ENCODE data around the gene DGKQ.

DGKQ gene

DNA sequence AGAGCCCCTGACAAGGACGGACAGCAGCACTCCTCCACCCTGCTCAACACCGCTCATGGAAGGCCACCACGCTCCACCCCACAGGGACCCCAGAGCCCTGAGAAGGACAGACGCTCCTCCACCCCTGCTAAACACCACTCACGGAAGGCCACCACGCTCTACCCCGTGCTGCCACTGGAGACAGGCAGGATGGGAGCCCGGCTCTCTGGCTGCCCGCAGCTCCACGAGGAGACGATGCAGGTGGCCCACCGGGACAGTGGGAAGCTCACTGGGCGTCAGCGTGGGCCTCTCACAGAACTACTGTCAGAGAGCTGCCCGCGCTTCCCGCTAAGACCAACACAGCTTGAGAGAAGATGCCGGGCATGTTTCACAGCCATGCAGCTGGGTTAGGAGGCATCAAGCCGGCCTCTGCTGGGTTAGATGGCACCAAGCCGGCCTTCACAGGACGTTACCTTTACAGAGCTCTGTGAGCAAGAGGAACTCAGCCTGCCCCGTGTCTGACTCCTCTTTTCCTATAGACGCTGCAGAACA lies 62.1 kb downstream of the DGKQ start:
- Histone ChIP-seq H3K9ac (ENCODE audit: low read length) (no peak overlapping the region), H3K27ac (ENCODE audit: low read length) (no peak overlapping the region), H3K79me2 (ENCODE audit: low read length) (peaks cover 33% of the 10 kb centered on the region), H3K9me3 (ENCODE audit: insufficient read depth, low read length) (no peaks in the 10 kb centered on the region), H3K4me1 (ENCODE audit: low read length) (peaks cover 15% of the 10 kb centered on the region), H2AFZ (ENCODE audit: low read depth, low read length) (no peak overlapping the region), H4K20me1 (ENCODE audit: insufficient read depth, low read length) (peaks cover 36% of the 10 kb centered on the region), H3K4me2 (ENCODE audit: low read length) (no peak overlapping the region), H3K36me3 (replicated peaks; ENCODE audit: low read depth, low read length) (peaks cover 5% of the 10 kb centered on the region), H3K27me3 (ENCODE audit: low read depth, low read length) (no peaks in the 10 kb centered on the region), H3K4me3 (ENCODE audit: low read length) (no peak overlapping the region)
- TF ChIP-seq EZH2phosphoT487 (IDR thresholded peaks at IDR 0.05; ENCODE audit: low read depth): no peak
- TF ChIP-seq, protein P1, sequence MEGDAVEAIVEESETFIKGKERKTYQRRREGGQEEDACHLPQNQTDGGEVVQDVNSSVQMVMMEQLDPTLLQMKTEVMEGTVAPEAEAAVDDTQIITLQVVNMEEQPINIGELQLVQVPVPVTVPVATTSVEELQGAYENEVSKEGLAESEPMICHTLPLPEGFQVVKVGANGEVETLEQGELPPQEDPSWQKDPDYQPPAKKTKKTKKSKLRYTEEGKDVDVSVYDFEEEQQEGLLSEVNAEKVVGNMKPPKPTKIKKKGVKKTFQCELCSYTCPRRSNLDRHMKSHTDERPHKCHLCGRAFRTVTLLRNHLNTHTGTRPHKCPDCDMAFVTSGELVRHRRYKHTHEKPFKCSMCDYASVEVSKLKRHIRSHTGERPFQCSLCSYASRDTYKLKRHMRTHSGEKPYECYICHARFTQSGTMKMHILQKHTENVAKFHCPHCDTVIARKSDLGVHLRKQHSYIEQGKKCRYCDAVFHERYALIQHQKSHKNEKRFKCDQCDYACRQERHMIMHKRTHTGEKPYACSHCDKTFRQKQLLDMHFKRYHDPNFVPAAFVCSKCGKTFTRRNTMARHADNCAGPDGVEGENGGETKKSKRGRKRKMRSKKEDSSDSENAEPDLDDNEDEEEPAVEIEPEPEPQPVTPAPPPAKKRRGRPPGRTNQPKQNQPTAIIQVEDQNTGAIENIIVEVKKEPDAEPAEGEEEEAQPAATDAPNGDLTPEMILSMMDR (IDR thresholded peaks at IDR 0.05; ENCODE audit: low read depth, low read length): no peak

DNA sequence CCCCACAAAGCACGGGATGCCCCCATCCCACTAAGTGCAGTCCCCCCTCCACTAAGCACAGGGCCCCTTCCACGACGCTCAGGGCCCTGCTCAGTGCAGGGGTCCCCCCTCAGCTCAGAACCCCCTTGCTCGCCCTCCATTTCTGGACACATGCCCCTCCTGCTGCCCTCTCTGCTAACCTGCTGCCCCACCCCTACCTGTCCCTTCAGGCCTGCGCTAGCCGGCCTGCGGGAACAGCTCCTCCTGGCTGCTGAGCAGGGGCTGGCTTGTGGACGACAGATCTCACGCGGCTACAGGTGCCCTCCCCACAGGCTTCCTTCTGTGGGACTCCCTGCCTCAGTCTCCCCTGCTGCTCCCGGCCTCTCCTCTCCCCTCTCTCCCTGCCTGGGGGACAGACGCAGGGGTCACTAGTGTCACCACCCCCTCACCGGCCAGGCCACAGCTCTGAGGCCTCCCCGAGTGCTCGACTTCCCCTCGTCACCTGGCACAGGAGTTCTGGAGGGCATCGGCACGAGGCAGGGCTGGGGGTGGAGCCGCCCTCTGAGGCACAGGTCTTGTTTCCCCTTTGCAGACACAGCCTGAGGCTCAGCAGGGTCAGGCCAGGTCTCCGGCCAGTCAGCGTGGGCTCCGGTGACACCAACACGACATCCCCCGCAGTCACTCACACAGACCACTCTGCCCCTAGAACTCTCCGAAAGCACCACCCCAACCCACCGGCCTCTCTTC lies 62.8 kb downstream of the DGKQ start:
- H2AFZ ChIP-seq (ENCODE audit: low read depth, low read length): no peak overlapping the region
- TF ChIP-seq, protein P1 (IDR thresholded peaks at IDR 0.05; ENCODE audit: low read depth, low read length): no peak
- no peak for TF ChIP-seq EZH2phosphoT487 (IDR thresholded peaks at IDR 0.05; ENCODE audit: low read depth)
- peaks cover 10% of the 10 kb centered on the region for H3K4me1 ChIP-seq (ENCODE audit: low read length)
- no peaks in the 10 kb centered on the region for H3K27me3 ChIP-seq (ENCODE audit: low read depth, low read length)
- H3K36me3 ChIP-seq (replicated peaks; ENCODE audit: low read depth, low read length): peaks cover 8% of the 10 kb centered on the region
- H3K4me2 ChIP-seq (ENCODE audit: low read length): no peak overlapping the region
- peaks cover 28% of the 10 kb centered on the region for H3K79me2 ChIP-seq (ENCODE audit: low read length)
- no peak overlapping the region for H3K27ac ChIP-seq (ENCODE audit: low read length)
- no peaks in the 10 kb centered on the region for H3K9me3 ChIP-seq (ENCODE audit: insufficient read depth, low read length)
- no peak overlapping the region for H3K9ac ChIP-seq (ENCODE audit: low read length)
- H3K4me3 ChIP-seq (ENCODE audit: low read length): no peak overlapping the region
- peaks cover 29% of the 10 kb centered on the region for H4K20me1 ChIP-seq (ENCODE audit: insufficient read depth, low read length)

DNA sequence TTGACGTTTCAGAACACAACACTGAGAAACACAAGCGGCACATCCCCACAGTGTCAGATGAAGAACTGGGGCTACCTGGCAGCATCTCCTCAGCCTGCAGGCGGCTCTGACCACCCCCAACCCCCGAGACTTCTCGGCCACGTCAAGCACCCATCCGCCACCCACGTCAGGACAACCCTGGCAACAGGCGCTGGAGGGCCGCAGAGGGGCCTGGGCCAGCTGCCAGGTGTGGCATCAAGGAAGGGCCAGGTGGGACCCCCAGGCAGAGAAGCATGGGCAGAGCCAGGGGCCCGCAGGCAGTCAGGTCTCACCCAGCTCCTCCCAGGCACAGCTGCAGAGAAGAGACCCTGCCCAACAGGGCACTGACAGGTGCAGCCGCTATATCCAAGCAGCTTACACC lies 63.5 kb downstream of the DGKQ start:
- H3K4me2 ChIP-seq (ENCODE audit: low read length): no peak overlapping the region
- H3K4me1 ChIP-seq (ENCODE audit: low read length): peaks cover 3% of the 10 kb centered on the region
- no peak overlapping the region for H3K9ac ChIP-seq (ENCODE audit: low read length)
- TF ChIP-seq, protein P1 (IDR thresholded peaks at IDR 0.05; ENCODE audit: low read depth, low read length): no peak
- no peak overlapping the region for H3K4me3 ChIP-seq (ENCODE audit: low read length)
- H3K27me3 ChIP-seq (ENCODE audit: low read depth, low read length): no peaks in the 10 kb centered on the region
- no peak overlapping the region for H2AFZ ChIP-seq (ENCODE audit: low read depth, low read length)
- H4K20me1 ChIP-seq (ENCODE audit: insufficient read depth, low read length): peaks cover 22% of the 10 kb centered on the region
- peaks cover 21% of the 10 kb centered on the region for H3K79me2 ChIP-seq (ENCODE audit: low read length)
- no peaks in the 10 kb centered on the region for H3K9me3 ChIP-seq (ENCODE audit: insufficient read depth, low read length)
- peaks cover 8% of the 10 kb centered on the region for H3K36me3 ChIP-seq (replicated peaks; ENCODE audit: low read depth, low read length)
- no peak overlapping the region for H3K27ac ChIP-seq (ENCODE audit: low read length)

GRCh38 chr4:909131-909571 lies 64.2 kb downstream of the DGKQ start:
- H3K79me2 ChIP-seq (ENCODE audit: low read length): peaks cover 15% of the 10 kb centered on the region
- H3K36me3 ChIP-seq (replicated peaks; ENCODE audit: low read depth, low read length): peaks cover 8% of the 10 kb centered on the region
- no peak overlapping the region for H3K9ac ChIP-seq (ENCODE audit: low read length)
- H3K27me3 ChIP-seq (ENCODE audit: low read depth, low read length): no peaks in the 10 kb centered on the region
- no peak overlapping the region for H3K4me3 ChIP-seq (ENCODE audit: low read length)
- H4K20me1 ChIP-seq (ENCODE audit: insufficient read depth, low read length): peaks cover 15% of the 10 kb centered on the region
- TF ChIP-seq, protein P1 (IDR thresholded peaks at IDR 0.05; ENCODE audit: low read depth, low read length): no peak
- no peak for TF ChIP-seq EZH2phosphoT487 (IDR thresholded peaks at IDR 0.05; ENCODE audit: low read depth)
- H3K27ac ChIP-seq (ENCODE audit: low read length): no peak overlapping the region
- no peak overlapping the region for H3K4me2 ChIP-seq (ENCODE audit: low read length)
- H3K9me3 ChIP-seq (ENCODE audit: insufficient read depth, low read length): no peaks in the 10 kb centered on the region
- H2AFZ ChIP-seq (ENCODE audit: low read depth, low read length): no peak overlapping the region
- H3K4me1 ChIP-seq (ENCODE audit: low read length): no peaks in the 10 kb centered on the region
